Activated CD8-positive, alpha-beta memory T cell treated with anti-CD3 and anti-CD28 coated beads, Interleukin-2, amount 10 ng/mL, durations not matched to agents 7 days and 5 days (primary cell): ENCODE measurements around the gene PITRM1. TPM values are rescaled to one million over a fixed set of nuclear protein-coding genes. Genes with fewer than 3 reads are reported as not detected.

ENCODE experiments used
- ATAC-seq: fragments of 150-1000 bp; cut with Tn5 transposase; one replicate; pipeline ENCODE4 v1.10.0; 2021; ENCODE audit warnings: moderate library complexity
- CTCF ChIA-PET: fragments of 350-600 bp; sonication (Branson Sonifier 250); formaldehyde crosslinking; loops from one replicate; lab custom pipeline; 2021; ENCODE audit warnings: antibody characterized with exemption; lab: Charles Lee
- DNase-seq: peaks from one replicate; pipeline ENCODE4 v3.0.0-alpha.2; 2020
- H3K27ac Mint-ChIP-seq: one replicate; pipeline ENCODE4 v1.8.0; 2021; ENCODE audit warnings: mild to moderate bottlenecking, mixed read lengths
- H3K27me3 Mint-ChIP-seq: one replicate; pipeline ENCODE4 v1.8.0; 2021; ENCODE audit warnings: mixed read lengths
- H3K36me3 Mint-ChIP-seq: one replicate; pipeline ENCODE4 v1.8.0; 2021; ENCODE audit warnings: mild to moderate bottlenecking, mixed read lengths
- H3K4me1 Mint-ChIP-seq: one replicate; pipeline ENCODE4 v1.8.0; 2021; ENCODE audit warnings: mixed read lengths
- H3K4me3 Mint-ChIP-seq: one replicate; pipeline ENCODE4 v1.8.0; 2021; ENCODE audit warnings: mild to moderate bottlenecking, moderate library complexity, mixed read lengths
- H3K9me3 Mint-ChIP-seq: one replicate; pipeline ENCODE4 v1.8.0; 2022; ENCODE audit warnings: low read depth, mixed read lengths
- total RNA-seq, 2 experiments: library from RNA; stranded (reverse); gene quantifications; one replicate each; pipeline ENCODE4 v1.2.3, GENCODE V29; 2021

PITRM1 gene
- total RNA-seq, 2 experiments from 2014 or later, result 65.3 to 71.3 TPM

GRCh38 chr10:3090914-3091787, 81.4 kb downstream of the PITRM1 start:
- DNase-seq (peak; percentile 85), ATAC-seq (peak; percentile 44)
- Mint-ChIP-seq H3K27ac (peak overlapping the region; percentile 85), H3K4me1 (peaks cover 77% of the 10 kb centered on the region), H3K4me3 (peak overlapping the region; percentile 49), H3K9me3 (no peaks in the 10 kb centered on the region), H3K27me3 (no peaks in the 10 kb centered on the region), H3K36me3 (peaks cover 46% of the 10 kb centered on the region)
- CTCF ChIA-PET, result interaction anchor here (0.8 to 1.7 kb wide), 5 partner anchors 8 to 21 kb away, joined by 3 to 5 read pairs (median 3); no protein-coding TSS in a partner anchor

GRCh38 chr10:3090388-3090787, 82.2 kb downstream of the PITRM1 start:
- Mint-ChIP-seq H3K4me3 (no peak overlapping the region), H3K4me1 (peaks cover 70% of the 10 kb centered on the region), H3K27me3 (no peaks in the 10 kb centered on the region), H3K9me3 (no peaks in the 10 kb centered on the region), H3K36me3 (peaks cover 49% of the 10 kb centered on the region), H3K27ac (peak overlapping the region; percentile 85)
- no peak for ATAC-seq
- DNase-seq, result no peak
- CTCF ChIA-PET, result interaction anchor here (1.2 kb wide), 1 partner anchor 20 kb away, joined by 5 read pairs; no protein-coding TSS in a partner anchor

Other genes starting within 250 kb of the PITRM1 start
- gene PFKP, start 105.2 kb downstream of the PITRM1 start, total RNA-seq, result 100 to 1,000 TPM; 230 to 262 TPM